Cardiac septum (tissue), 1 donor: ENCODE measurements around the gene GPALPP1. TPM values are rescaled to one million over a fixed set of nuclear protein-coding genes. Genes with fewer than 3 reads are reported as not detected.
"Not testable (repeated sequence)": the region's sequence is repeated elsewhere in the genome, so short reads cannot be mapped to it uniquely, and the experiment has no call there.

Experiments used
- DNase-seq: peaks from one replicate; pipeline ENCODE4 v3.0.0-alpha.2; 2020; ENCODE audit warnings: low spot score
- intact Hi-C: fragments of 100-400 bp; cut with DNase I; formaldehyde crosslinking; loops from one replicate; pipeline ENCODE4 v1.14.0; 2022
- total RNA-seq: library from RNA; stranded (reverse); fragmentation: NEBNext Ultra II Directional; extraction: Animal tissue kit (Norgen Biotek cat#: 25700); gene quantifications from one replicate; pipeline ENCODE4 v1.2.1, GENCODE V29; 2021
- donor health status: DM: no; HTN: no; CAD: no.

The GPALPP1 gene
- total RNA-seq, 1 donor from 2014 or later, result 14.5 TPM

GRCh38 chr13:44989941-44990340 is 603 bp downstream of the GPALPP1 start:
- intact Hi-C loops, result no loop called here
- no peak for DNase-seq

GRCh38 chr13:45003417-45003816 is 14.1 kb downstream of the GPALPP1 start:
- no peak for DNase-seq
- intact Hi-C loops, result no loop called here

GRCh38 chr13:45004096-45004495 is 14.8 kb downstream of the GPALPP1 start:
- intact Hi-C loops, result no loop called here

GRCh38 chr13:45007225-45007624 is 17.9 kb downstream of the GPALPP1 start:
- DNase-seq, result no peak
- intact Hi-C loops, result no loop called here

More at GRCh38 chr13:45004096-45004495, 14.8 kb downstream of the GPALPP1 start:
- DNase-seq, result no peak

GRCh38 chr13:45007823-45008222 is 18.5 kb downstream of the GPALPP1 start:
- DNase-seq, result no peak
- intact Hi-C loops, result no loop called here

GRCh38 chr13:45011198-45011597 is 21.9 kb downstream of the GPALPP1 start:
- DNase-seq, result no peak
- intact Hi-C loops, result no loop called here

- DNase-seq, result no peak
- intact Hi-C loops, result no loop called here
These were observed 26.0 kb downstream of the GPALPP1 start for GRCh38 chr13:45015300-45015699.

GRCh38 chr13:45016792-45017425 is 27.6 kb downstream of the GPALPP1 start:
- DNase-seq, result no peak
- intact Hi-C loops, result no loop called here

GRCh38 chr13:45019981-45020380 is 30.6 kb downstream of the GPALPP1 start:
- intact Hi-C loops, DNase-seq: not testable (repeated sequence)

- no peak for DNase-seq
- intact Hi-C loops, result no loop called here
These were observed 31.9 kb downstream of the GPALPP1 start for GRCh38 chr13:45021250-45021649.

- DNase-seq, result no peak
- intact Hi-C loops, result no loop called here
These were observed 35.5 kb downstream of the GPALPP1 start for GRCh38 chr13:45024847-45025246.

- intact Hi-C loops, result no loop called here
- no peak for DNase-seq
These were observed 45.0 kb downstream of the GPALPP1 start for GRCh38 chr13:45034342-45034741.

- no peak for DNase-seq
- intact Hi-C loops, result no loop called here
These were observed 46.9 kb downstream of the GPALPP1 start for GRCh38 chr13:45036206-45036605.

GRCh38 chr13:45040173-45040572 is 50.8 kb downstream of the GPALPP1 start:
- intact Hi-C loops, result no loop called here
- DNase-seq, result no peak

- intact Hi-C loops, result no loop called here
- no peak for DNase-seq
These were observed 51.3 kb downstream of the GPALPP1 start for GRCh38 chr13:45040622-45041021.

- no peak for DNase-seq
- intact Hi-C loops, result no loop called here
These were observed 53.2 kb downstream of the GPALPP1 start for GRCh38 chr13:45042539-45042938.

- intact Hi-C loops, result loop anchor here (2.0 kb wide), 3 partner anchors 74 to 264 kb away; partner anchors contain the start of gene GTF2F2
These were observed 57.1 kb downstream of the GPALPP1 start for GRCh38 chr13:45046445-45046844.

GRCh38 chr13:45047394-45048310 is 58.3 kb downstream of the GPALPP1 start:
- DNase-seq, result peak; percentile 80
- intact Hi-C loops, result loop anchor here (2.0 kb wide), 3 partner anchors 73 to 263 kb away; partner anchors contain the start of gene GTF2F2

More at GRCh38 chr13:45046445-45046844, 57.1 kb downstream of the GPALPP1 start:
- DNase-seq, result no peak

GRCh38 chr13:45048890-45049407 is 59.6 kb downstream of the GPALPP1 start:
- DNase-seq, result no peak
- intact Hi-C loops, result no loop called here

- no peak for DNase-seq
- intact Hi-C loops, result no loop called here
These were observed 60.1 kb downstream of the GPALPP1 start for GRCh38 chr13:45049478-45049877.
